Neural progenitor cell (in vitro differentiated cells): ENCODE results near the gene SDK1.

Experiments used
- CTCF ChIP-seq: fragments of 200-600 bp; sonication (generic); IDR thresholded peaks from 2 replicates; pipeline ENCODE4 v1.5.1; 2017; ENCODE audit warnings: antibody characterized with exemption, mild to moderate bottlenecking
- EZH2phosphoT487 ChIP-seq: fragments of 200-600 bp; sonication (generic); IDR thresholded peaks from 2 replicates; pipeline ENCODE4 v1.6.1; 2017; ENCODE audit warnings: antibody characterized with exemption

- TF ChIP-seq EZH2phosphoT487 (no peak), CTCF (no peak)
These were observed 769.2 kb downstream of the SDK1 start for GRCh38 chr7:4070214-4070613.
